Hair follicular keratinocyte (primary cell): Measurements from ENCODE around the gene CYP4B1. TPM values are rescaled to one million over a fixed set of nuclear protein-coding genes. Genes with fewer than 3 reads are reported as not detected.

Experiments
- total RNA-seq: library from RNA; depleted of rRNA; stranded (reverse); fragments of >200 nt; gene quantifications from 2 replicates; pipeline ENCODE4 v1.2.3, GENCODE V29; 2015

The CYP4B1 gene
- total RNA-seq, result not detected in 2 replicates

DNA sequence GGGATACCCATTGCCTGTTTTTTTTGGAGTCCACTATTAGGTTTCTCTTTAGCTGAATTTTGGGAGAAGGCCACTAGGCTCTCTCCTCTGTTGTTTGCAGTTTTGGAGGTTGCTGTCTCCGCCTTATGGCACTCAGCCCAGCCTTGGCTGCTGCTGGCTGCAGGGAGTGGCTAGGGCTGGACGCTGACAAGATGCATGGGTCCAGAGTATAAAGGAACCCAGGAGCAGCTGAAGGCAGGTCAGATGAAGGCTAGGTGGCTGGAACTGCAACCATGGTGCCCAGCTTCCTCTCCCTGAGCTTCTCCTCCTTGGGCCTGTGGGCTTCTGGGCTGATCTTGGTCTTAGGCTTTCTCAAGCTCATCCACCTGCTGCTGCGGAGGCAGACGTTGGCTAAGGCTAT is at the start of gene CYP4B1:
Gene CYP4B1 (plus strand): TSS at position 237 of the 400 bp plus-strand sequence. CDS start 36 bp downstream, at position 273.

Other genes with a start within 250 kb of the CYP4B1 start
- not detected in 2 replicates for gene KNCN, start 247.4 kb upstream of the CYP4B1 start, total RNA-seq
- gene MKNK1, start 194.8 kb upstream of the CYP4B1 start, total RNA-seq, result 16.2 and 21.6 TPM in 2 replicates
- gene MOB3C, start 182.2 kb upstream of the CYP4B1 start, total RNA-seq, result 7.3 and 11.4 TPM in 2 replicates
- gene ATPAF1, start 130.7 kb upstream of the CYP4B1 start, total RNA-seq, result 34.3 and 37.2 TPM in 2 replicates
- not detected in 2 replicates for gene TEX38, start 127.2 kb upstream of the CYP4B1 start, total RNA-seq
- gene EFCAB14, start 79.9 kb upstream of the CYP4B1 start, total RNA-seq, result 50.1 and 55.3 TPM in 2 replicates
- gene CYP4A11, start 142.4 kb downstream of the CYP4B1 start, total RNA-seq, result not detected in 2 replicates
- gene CYP4X1, start 224.6 kb downstream of the CYP4B1 start, total RNA-seq, result not detected in 2 replicates